GM23338 (cell line): Measurements from ENCODE around the gene EPG5. TPM values are rescaled to one million over a fixed set of nuclear protein-coding genes. Genes with fewer than 3 reads are reported as not detected.

Source experiments
- ATAC-seq: fragments of 200-7000 bp; cut with Tn5 transposase; 3 replicates; pipeline ENCODE4 v1.9.1; 2020
- DNase-seq: peaks from one replicate; pipeline ENCODE4 v3.0.0-alpha.2; 2015; ENCODE audit warnings: low spot score
- H2AFZ ChIP-seq: fragments of 200-600 bp; sonication (generic); 2 replicates; pipeline ENCODE4 v1.8.0; 2016; ENCODE audit warnings: antibody characterized with exemption, mild to moderate bottlenecking, moderate library complexity
- H3F3A ChIP-seq: fragments of 200-600 bp; sonication (generic); replicated peaks from 2 replicates; pipeline ENCODE4 v1.8.0; 2017; ENCODE audit warnings: antibody characterized with exemption, mixed run types, low read depth
- H3K27ac ChIP-seq: fragments of 200-600 bp; sonication (generic); 2 replicates; pipeline ENCODE4 v1.6.1; 2016; ENCODE audit warnings: low read depth
- H3K27me3 ChIP-seq: fragments of 200-600 bp; sonication (generic); 2 replicates; pipeline ENCODE4 v1.8.0; 2016; ENCODE audit warnings: mild to moderate bottlenecking, mixed run types, moderate library complexity; ENCODE audit not compliant: insufficient read depth
- H3K36me3 ChIP-seq: fragments of 200-600 bp; sonication (generic); 2 replicates; pipeline ENCODE4 v1.8.0; 2016; ENCODE audit warnings: mild to moderate bottlenecking; ENCODE audit not compliant: insufficient read depth
- H3K4me1 ChIP-seq: fragments of 200-600 bp; sonication (generic); 2 replicates; pipeline ENCODE4 v1.8.0; 2016; ENCODE audit warnings: mild to moderate bottlenecking, moderate library complexity; ENCODE audit not compliant: insufficient read depth
- H3K4me2 ChIP-seq: fragments of 200-600 bp; sonication (generic); 2 replicates; pipeline ENCODE4 v1.7.1; 2017; ENCODE audit warnings: mixed run types
- H3K4me3 ChIP-seq: fragments of 200-600 bp; sonication (generic); 2 replicates; pipeline ENCODE4 v1.6.1; 2016; ENCODE audit warnings: mixed run types
- H3K79me2 ChIP-seq: fragments of 200-600 bp; sonication (generic); replicated peaks from 2 replicates; pipeline ENCODE4 v1.8.0; 2017; ENCODE audit warnings: mild to moderate bottlenecking; ENCODE audit not compliant: insufficient read depth
- H3K9me2 ChIP-seq: fragments of 200-600 bp; sonication (generic); 2 replicates; pipeline ENCODE4 v1.8.0; 2017; ENCODE audit not compliant: insufficient read depth
- H4K20me1 ChIP-seq: fragments of 200-600 bp; sonication (generic); replicated peaks from 2 replicates; pipeline ENCODE4 v1.8.0; 2017; ENCODE audit warnings: mild to moderate bottlenecking; ENCODE audit not compliant: insufficient read depth
- H3K27ac Mint-ChIP-seq: 2 replicates; pipeline ENCODE4 v1.8.0; 2020; ENCODE audit warnings: inconsistent platforms, mild to moderate bottlenecking, moderate library complexity, mixed read lengths
- H3K27me3 Mint-ChIP-seq: 3 replicates; pipeline ENCODE4 v1.8.0; 2022; ENCODE audit warnings: low read depth, mild to moderate bottlenecking, moderate library complexity, mixed read lengths, inconsistent platforms; ENCODE audit not compliant: insufficient read depth, poor library complexity
- H3K36me3 Mint-ChIP-seq: 3 replicates; pipeline ENCODE4 v1.8.0; 2021; ENCODE audit warnings: low read depth, mild to moderate bottlenecking, inconsistent platforms, moderate library complexity, mixed read lengths
- H3K4me1 Mint-ChIP-seq: 3 replicates; pipeline ENCODE4 v1.8.0; 2020; ENCODE audit warnings: mild to moderate bottlenecking, inconsistent platforms, mixed read lengths
- H3K4me3 Mint-ChIP-seq: 3 replicates; pipeline ENCODE4 v1.8.0; 2021; ENCODE audit warnings: moderate library complexity, mild to moderate bottlenecking, inconsistent platforms, mixed read lengths
- H3K9me3 Mint-ChIP-seq: 3 replicates; pipeline ENCODE4 v1.8.0; 2020; ENCODE audit warnings: moderate library complexity, mild to moderate bottlenecking, inconsistent platforms, mixed read lengths
- EZH2 ChIP-seq: fragments of 200-600 bp; sonication (generic); IDR thresholded peaks from one replicate; pipeline ENCODE4 v1.8.0; 2017; ENCODE audit warnings: antibody characterized with exemption, mild to moderate bottlenecking, low read depth; ENCODE audit not compliant: unreplicated experiment
- EZH2phosphoT487 ChIP-seq: fragments of 200-600 bp; sonication (generic); IDR thresholded peaks from one replicate; pipeline ENCODE4 v1.8.1; 2018; ENCODE audit warnings: antibody characterized with exemption; ENCODE audit not compliant: unreplicated experiment
- STAT1 ChIP-seq: IDR thresholded peaks from one replicate; pipeline ENCODE4 v1.6.1; 2016; ENCODE audit warnings: antibody characterized with exemption; ENCODE audit not compliant: unreplicated experiment
- ZNF114 ChIP-seq: fragments of 250-450 bp; sonication (Bioruptor Pico); IDR thresholded peaks from 2 replicates; pipeline ENCODE4 v1.5.0; 2020; ENCODE audit warnings: mild to moderate bottlenecking, moderate library complexity
- ZNF331 ChIP-seq: fragments of 250-450 bp; sonication (Bioruptor Pico); IDR thresholded peaks from 2 replicates; pipeline ENCODE4 v1.5.0; 2020; ENCODE audit warnings: low read depth, mild to moderate bottlenecking, moderate library complexity
- polyA plus RNA-seq: library from polyadenylated mRNA; unstranded; fragments of >200 nt; fragmentation: Nextera tagmentation; extraction: Ambion mirVana; gene quantifications from 2 replicates; pipeline ENCODE4 v1.2.1, GENCODE V29; 2016
- total RNA-seq: library from RNA; depleted of rRNA; stranded (reverse); fragments of >200 nt; shearing (Covaris generic); gene quantifications from 2 replicates; pipeline ENCODE4 v1.2.3, GENCODE V29; 2014
- TF ChIP-seq, protein P1 (sequence below), 2 experiments: fragments of 200-600 bp in 1 of 2; sonication (generic) in 1 of 2; conservative IDR thresholded peaks; 2 replicates each; pipeline versions ENCODE4 v1.5.1 to v1.6.1; 2016 to 2017; ENCODE audit warnings: antibody characterized with exemption in 2 of 2, low read depth in 2 of 2, mild to moderate bottlenecking in 2 of 2, moderate library complexity in 1 of 2
- TF ChIP-seq, protein P2 (sequence below): fragments of 250-450 bp; sonication (Bioruptor Pico); IDR thresholded peaks from 2 replicates; pipeline ENCODE4 v1.5.0; 2020; ENCODE audit warnings: mild to moderate bottlenecking, moderate library complexity

EPG5 gene
- total and polyA plus RNA-seq, 2 experiments from 2014 or later, result 4.1 to 29.2 TPM

DNA sequence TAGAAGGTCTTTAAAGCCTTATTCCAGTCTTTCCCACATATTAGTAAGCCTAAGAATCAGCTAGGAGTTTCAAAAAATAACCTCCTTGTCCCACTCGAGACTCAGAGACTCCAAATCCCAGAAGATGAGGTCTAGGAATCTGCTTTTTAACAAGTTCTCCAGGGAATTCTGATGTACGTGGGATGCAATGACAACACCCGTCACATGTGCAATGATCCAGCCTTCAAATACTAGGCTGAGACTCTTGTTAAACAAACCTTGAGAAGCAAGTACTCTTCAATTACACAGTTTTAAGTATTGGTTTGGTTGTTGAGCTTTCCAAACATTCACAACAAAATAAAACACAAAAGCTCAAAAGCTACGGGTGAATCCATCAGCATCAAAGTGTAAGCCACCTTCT lies 53.9 kb downstream of the EPG5 start (continued):
- TF ChIP-seq, protein P1, sequence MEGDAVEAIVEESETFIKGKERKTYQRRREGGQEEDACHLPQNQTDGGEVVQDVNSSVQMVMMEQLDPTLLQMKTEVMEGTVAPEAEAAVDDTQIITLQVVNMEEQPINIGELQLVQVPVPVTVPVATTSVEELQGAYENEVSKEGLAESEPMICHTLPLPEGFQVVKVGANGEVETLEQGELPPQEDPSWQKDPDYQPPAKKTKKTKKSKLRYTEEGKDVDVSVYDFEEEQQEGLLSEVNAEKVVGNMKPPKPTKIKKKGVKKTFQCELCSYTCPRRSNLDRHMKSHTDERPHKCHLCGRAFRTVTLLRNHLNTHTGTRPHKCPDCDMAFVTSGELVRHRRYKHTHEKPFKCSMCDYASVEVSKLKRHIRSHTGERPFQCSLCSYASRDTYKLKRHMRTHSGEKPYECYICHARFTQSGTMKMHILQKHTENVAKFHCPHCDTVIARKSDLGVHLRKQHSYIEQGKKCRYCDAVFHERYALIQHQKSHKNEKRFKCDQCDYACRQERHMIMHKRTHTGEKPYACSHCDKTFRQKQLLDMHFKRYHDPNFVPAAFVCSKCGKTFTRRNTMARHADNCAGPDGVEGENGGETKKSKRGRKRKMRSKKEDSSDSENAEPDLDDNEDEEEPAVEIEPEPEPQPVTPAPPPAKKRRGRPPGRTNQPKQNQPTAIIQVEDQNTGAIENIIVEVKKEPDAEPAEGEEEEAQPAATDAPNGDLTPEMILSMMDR (conservative IDR thresholded peaks at IDR 0.05; ENCODE audit: low read depth in 2 of 2), result no peak
- TF ChIP-seq ZNF331 (CRISPR knock-in tag) (no peak), EZH2 (no peak), STAT1 (no peak), EZH2phosphoT487 (no peak), ZNF114 (no peak)
- TF ChIP-seq, protein P2, sequence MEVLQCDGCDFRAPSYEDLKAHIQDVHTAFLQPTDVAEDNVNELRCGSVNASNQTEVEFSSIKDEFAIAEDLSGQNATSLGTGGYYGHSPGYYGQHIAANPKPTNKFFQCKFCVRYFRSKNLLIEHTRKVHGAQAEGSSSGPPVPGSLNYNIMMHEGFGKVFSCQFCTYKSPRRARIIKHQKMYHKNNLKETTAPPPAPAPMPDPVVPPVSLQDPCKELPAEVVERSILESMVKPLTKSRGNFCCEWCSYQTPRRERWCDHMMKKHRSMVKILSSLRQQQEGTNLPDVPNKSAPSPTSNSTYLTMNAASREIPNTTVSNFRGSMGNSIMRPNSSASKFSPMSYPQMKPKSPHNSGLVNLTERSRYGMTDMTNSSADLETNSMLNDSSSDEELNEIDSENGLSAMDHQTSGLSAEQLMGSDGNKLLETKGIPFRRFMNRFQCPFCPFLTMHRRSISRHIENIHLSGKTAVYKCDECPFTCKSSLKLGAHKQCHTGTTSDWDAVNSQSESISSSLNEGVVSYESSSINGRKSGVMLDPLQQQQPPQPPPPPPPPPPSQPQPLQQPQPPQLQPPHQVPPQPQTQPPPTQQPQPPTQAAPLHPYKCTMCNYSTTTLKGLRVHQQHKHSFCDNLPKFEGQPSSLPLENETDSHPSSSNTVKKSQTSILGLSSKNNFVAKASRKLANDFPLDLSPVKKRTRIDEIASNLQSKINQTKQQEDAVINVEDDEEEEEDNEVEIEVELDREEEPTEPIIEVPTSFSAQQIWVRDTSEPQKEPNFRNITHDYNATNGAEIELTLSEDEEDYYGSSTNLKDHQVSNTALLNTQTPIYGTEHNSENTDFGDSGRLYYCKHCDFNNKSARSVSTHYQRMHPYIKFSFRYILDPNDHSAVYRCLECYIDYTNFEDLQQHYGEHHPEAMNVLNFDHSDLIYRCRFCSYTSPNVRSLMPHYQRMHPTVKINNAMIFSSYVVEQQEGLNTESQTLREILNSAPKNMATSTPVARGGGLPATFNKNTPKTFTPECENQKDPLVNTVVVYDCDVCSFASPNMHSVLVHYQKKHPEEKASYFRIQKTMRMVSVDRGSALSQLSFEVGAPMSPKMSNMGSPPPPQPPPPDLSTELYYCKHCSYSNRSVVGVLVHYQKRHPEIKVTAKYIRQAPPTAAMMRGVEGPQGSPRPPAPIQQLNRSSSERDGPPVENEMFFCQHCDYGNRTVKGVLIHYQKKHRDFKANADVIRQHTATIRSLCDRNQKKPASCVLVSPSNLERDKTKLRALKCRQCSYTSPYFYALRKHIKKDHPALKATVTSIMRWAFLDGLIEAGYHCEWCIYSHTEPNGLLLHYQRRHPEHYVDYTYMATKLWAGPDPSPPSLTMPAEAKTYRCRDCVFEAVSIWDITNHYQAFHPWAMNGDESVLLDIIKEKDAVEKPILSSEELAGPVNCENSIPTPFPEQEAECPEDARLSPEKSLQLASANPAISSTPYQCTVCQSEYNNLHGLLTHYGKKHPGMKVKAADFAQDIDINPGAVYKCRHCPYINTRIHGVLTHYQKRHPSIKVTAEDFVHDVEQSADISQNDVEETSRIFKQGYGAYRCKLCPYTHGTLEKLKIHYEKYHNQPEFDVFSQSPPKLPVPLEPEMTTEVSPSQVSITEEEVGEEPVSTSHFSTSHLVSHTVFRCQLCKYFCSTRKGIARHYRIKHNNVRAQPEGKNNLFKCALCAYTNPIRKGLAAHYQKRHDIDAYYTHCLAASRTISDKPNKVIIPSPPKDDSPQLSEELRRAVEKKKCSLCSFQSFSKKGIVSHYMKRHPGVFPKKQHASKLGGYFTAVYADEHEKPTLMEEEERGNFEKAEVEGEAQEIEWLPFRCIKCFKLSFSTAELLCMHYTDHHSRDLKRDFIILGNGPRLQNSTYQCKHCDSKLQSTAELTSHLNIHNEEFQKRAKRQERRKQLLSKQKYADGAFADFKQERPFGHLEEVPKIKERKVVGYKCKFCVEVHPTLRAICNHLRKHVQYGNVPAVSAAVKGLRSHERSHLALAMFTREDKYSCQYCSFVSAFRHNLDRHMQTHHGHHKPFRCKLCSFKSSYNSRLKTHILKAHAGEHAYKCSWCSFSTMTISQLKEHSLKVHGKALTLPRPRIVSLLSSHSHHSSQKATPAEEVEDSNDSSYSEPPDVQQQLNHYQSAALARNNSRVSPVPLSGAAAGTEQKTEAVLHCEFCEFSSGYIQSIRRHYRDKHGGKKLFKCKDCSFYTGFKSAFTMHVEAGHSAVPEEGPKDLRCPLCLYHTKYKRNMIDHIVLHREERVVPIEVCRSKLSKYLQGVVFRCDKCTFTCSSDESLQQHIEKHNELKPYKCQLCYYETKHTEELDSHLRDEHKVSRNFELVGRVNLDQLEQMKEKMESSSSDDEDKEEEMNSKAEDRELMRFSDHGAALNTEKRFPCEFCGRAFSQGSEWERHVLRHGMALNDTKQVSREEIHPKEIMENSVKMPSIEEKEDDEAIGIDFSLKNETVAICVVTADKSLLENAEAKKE (CRISPR knock-in tag), result no peak

DNA sequence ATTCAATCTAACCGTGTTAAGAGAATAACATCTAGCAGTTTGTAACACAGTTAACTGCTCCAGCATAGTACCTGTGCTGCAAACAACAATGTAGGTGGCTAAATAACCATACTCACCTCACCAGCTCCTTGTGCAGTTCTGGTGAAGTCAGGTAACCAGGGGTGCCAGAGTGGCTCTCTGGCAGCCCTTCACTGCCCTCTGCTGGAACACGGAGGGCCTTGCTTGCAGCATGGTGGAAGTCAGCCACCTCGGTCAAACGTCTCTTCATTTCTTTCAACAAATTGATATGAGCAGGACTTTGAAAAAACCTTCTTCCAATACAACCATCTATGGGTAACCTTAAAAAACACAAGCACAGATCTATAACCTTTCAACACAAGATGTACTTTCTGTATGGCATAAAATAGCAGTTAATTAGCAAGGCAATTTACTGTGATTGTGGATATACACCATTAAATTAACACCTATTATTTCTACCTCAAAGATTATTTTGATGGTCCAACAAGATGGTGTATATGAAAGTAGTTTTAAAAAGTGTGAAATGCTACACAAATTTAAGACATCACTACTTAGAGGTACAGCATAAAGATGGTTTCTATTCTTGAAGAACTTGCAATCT lies 56.6 kb downstream of the EPG5 start:
- no peaks in the 10 kb centered on the region for H3K79me2 ChIP-seq
- H3K4me2 ChIP-seq, result no peak overlapping the region
- H3K27ac Mint-ChIP-seq, result no peak overlapping the region
- no peak for TF ChIP-seq STAT1
- TF ChIP-seq, protein P1 (conservative IDR thresholded peaks at IDR 0.05; ENCODE audit: low read depth in 2 of 2), result peak; percentile 90 to 92
- no peaks in the 10 kb centered on the region for H3F3A ChIP-seq
- no peak overlapping the region for H2AFZ ChIP-seq
- ATAC-seq, result peak; percentile 96
- no peaks in the 10 kb centered on the region; the same call in 1 of the 2 replicates for H4K20me1 ChIP-seq
- no peak overlapping the region for H3K4me3 Mint-ChIP-seq
- H3K4me1 ChIP-seq, result no peaks in the 10 kb centered on the region
- no peaks in the 10 kb centered on the region for H3K27me3 ChIP-seq
- H3K4me1 Mint-ChIP-seq, result no peaks in the 10 kb centered on the region
- H3K9me2 ChIP-seq, result no peaks in the 10 kb centered on the region
- peaks cover 3% of the 10 kb centered on the region for H3K27me3 Mint-ChIP-seq
- H3K36me3 ChIP-seq, result peaks cover 5% of the 10 kb centered on the region
- no peaks in the 10 kb centered on the region for H3K9me3 Mint-ChIP-seq
- H3K27ac ChIP-seq, result no peak overlapping the region
- H3K36me3 Mint-ChIP-seq, result peaks cover 36% of the 10 kb centered on the region
- H3K4me3 ChIP-seq, result no peak overlapping the region
- peak; percentile 81 for DNase-seq
